K562 (cell line): ENCODE measurements around the gene PRELID2. TPM values are rescaled to one million over a fixed set of nuclear protein-coding genes. Genes with fewer than 3 reads are reported as not detected.
A peak's percentile ranks its signal among the peaks of the same experiment; 100 is the strongest.

Experiments
- ATAC-seq: fragments of 200-7000 bp; cut with Tn5 transposase; 3 replicates; pipeline ENCODE4 v1.9.1; 2020; ENCODE audit warnings: moderate library complexity
- BruUV-seq: library from RNA; stranded (reverse); fragments of 400-500 nt; replicated peaks from 2 replicates; lab custom pipeline; 2021; lab: Mats Ljungman, UMichigan
- CTCF ChIA-PET: fragments of 300-600 bp; formaldehyde crosslinking; extraction: SDS; loops from one replicate; lab custom pipeline; 2021; ENCODE audit warnings: low intra/inter-chr PET ratio; lab: Yijun Ruan, JAX
- POLR2A ChIA-PET: fragments of 300-600, 350-650 bp; sonication (Branson Sonifier 250); formaldehyde crosslinking; extraction: SDS; loops from one replicate; lab custom pipeline; 2021; ENCODE audit warnings: antibody characterized with exemption, inconsistent platforms; lab: Yijun Ruan, JAX
- DNase-seq, 4 experiments: peaks; one replicate each; pipeline versions ENCODE4 v3.0.0 to v3.0.0-alpha.2; 2011 to 2018; ENCODE audit warnings: low spot score in 3 of 4, mixed read lengths in 3 of 4; ENCODE audit errors: extremely low read depth in 1 of 4
- FAIRE-seq: peaks from 2 replicates; lab custom pipeline; 2011; peaks lifted over from hg19 to GRCh38; lab: Jason Lieb, UNC
- H2AFZ ChIP-seq: 2 replicates; pipeline ENCODE4 v1.6.0; 2011; ENCODE audit warnings: low read depth, low read length, control low read depth, inconsistent platforms
- H3K27ac ChIP-seq: fragments of 200-600 bp; 3 replicates; pipeline ENCODE4 v1.8.0; 2011; ENCODE audit warnings: low read depth, mild to moderate bottlenecking, control low read depth, inconsistent platforms, low read length, moderate library complexity, mixed read lengths; ENCODE audit errors: extremely low read depth
- H3K27me3 ChIP-seq, 2 experiments: fragments of 300-600 bp in 1 of 2; 2 replicates in 1 of 2; 3 replicates in 1 of 2; pipeline versions ENCODE4 v1.6.0 to v1.8.0; 2011; ENCODE audit warnings: inconsistent platforms in 2 of 2, low read length in 2 of 2, mild to moderate bottlenecking in 1 of 2, mixed read lengths in 1 of 2, moderate library complexity in 1 of 2; ENCODE audit not compliant: control insufficient read depth in 2 of 2, insufficient read depth in 2 of 2
- H3K36me3 ChIP-seq: fragments of 300-600 bp; 3 replicates; pipeline ENCODE4 v1.8.0; 2011; ENCODE audit warnings: mild to moderate bottlenecking, low read length, inconsistent platforms; ENCODE audit not compliant: control insufficient read depth, insufficient read depth
- H3K4me1 ChIP-seq, 2 experiments: fragments of 200-600 bp in 1 of 2; replicated peaks in 1 of 2; 2 replicates in 1 of 2; 3 replicates in 1 of 2; pipeline versions ENCODE4 v1.5.1 to v1.8.0; 2011; ENCODE audit warnings: inconsistent platforms in 2 of 2, low read length in 2 of 2, mild to moderate bottlenecking in 1 of 2, mixed read lengths in 1 of 2, moderate library complexity in 1 of 2; ENCODE audit not compliant: control insufficient read depth in 2 of 2, insufficient read depth in 2 of 2
- H3K4me2 ChIP-seq: 2 replicates; pipeline ENCODE4 v1.6.1; 2011; ENCODE audit warnings: low read length, control low read depth, inconsistent platforms, mixed read lengths; ENCODE audit not compliant: insufficient read depth
- H3K4me3 ChIP-seq: fragments of 200-600 bp; sonication (generic), shearing (Covaris generic); 2 replicates; pipeline ENCODE4 v1.5.1; 2016; ENCODE audit warnings: control low read depth, inconsistent platforms
- H3K79me2 ChIP-seq: fragments of 200-600 bp; 3 replicates; pipeline ENCODE4 v1.8.0; 2011; ENCODE audit warnings: low read length, inconsistent platforms; ENCODE audit not compliant: control insufficient read depth, insufficient read depth
- H3K9ac ChIP-seq, 2 experiments: 2 replicates each; pipeline versions ENCODE4 v1.6.0 to v1.6.1; 2011; ENCODE audit warnings: low read depth in 2 of 2, low read length in 2 of 2, control low read depth in 1 of 2, inconsistent platforms in 1 of 2, mild to moderate bottlenecking in 1 of 2, mixed read lengths in 1 of 2; ENCODE audit not compliant: insufficient read depth in 1 of 2
- H3K9me1 ChIP-seq: one replicate; pipeline ENCODE4 v1.6.0; 2011; ENCODE audit warnings: inconsistent platforms, mild to moderate bottlenecking, low read length, moderate library complexity; ENCODE audit not compliant: control insufficient read depth, insufficient read depth
- H3K9me3 ChIP-seq: replicated peaks from 2 replicates; pipeline ENCODE4 v1.5.1; 2011; ENCODE audit warnings: low read depth, low read length, inconsistent platforms; ENCODE audit not compliant: control insufficient read depth, insufficient read depth
- H4K20me1 ChIP-seq: replicated peaks from 2 replicates; pipeline ENCODE4 v1.6.1; 2011; ENCODE audit warnings: low read length, inconsistent platforms, mixed read lengths; ENCODE audit not compliant: control insufficient read depth, insufficient read depth
- ARID1B ChIP-seq: fragments of 450-650 bp; IDR thresholded peaks from 2 replicates; pipeline ENCODE4 v1.6.1; 2016; ENCODE audit warnings: antibody characterized with exemption, mild to moderate bottlenecking, inconsistent platforms
- ATF1 ChIP-seq, 2 experiments: fragments of 450-650 bp in 1 of 2; IDR thresholded peaks; 2 replicates each; pipeline ENCODE4 v1.6.1; 2016; ENCODE audit warnings: missing compliant biosample characterization in 1 of 2, missing genetic modification characterization in 1 of 2
- CBFA2T3 ChIP-seq: fragments of 450-650 bp; IDR thresholded peaks from 2 replicates; pipeline ENCODE4 v1.6.1; 2017
- CREM ChIP-seq: IDR thresholded peaks from 2 replicates; pipeline ENCODE4 v1.6.1; 2014; ENCODE audit warnings: antibody characterized with exemption, low read depth
- DACH1 ChIP-seq: fragments of 450-650 bp; IDR thresholded peaks from 2 replicates; pipeline ENCODE4 v1.6.1; 2018; ENCODE audit not compliant: partially characterized antibody
- HNRNPK ChIP-seq: fragments of 200-400 bp; formaldehyde crosslinking; IDR thresholded peaks from one replicate; pipeline ENCODE4 v1.6.1; 2018; ENCODE audit warnings: mild to moderate bottlenecking, low read depth, low read length; ENCODE audit not compliant: poor library complexity, severe bottlenecking
- JUND ChIP-seq, 2 experiments: IDR thresholded peaks; 2 replicates in 1 of 2; 3 replicates in 1 of 2; pipeline ENCODE4 v1.6.1; 2011; ENCODE audit warnings: borderline replicate concordance in 2 of 2, low read depth in 2 of 2, low read length in 2 of 2, improper control_type of control experiment in 1 of 2, missing biosample characterization in 1 of 2, missing genetic modification characterization in 1 of 2, missing genetic modification reagents in 1 of 2
- KDM2B ChIP-seq: fragments of 250-450 bp; sonication (Bioruptor Pico); IDR thresholded peaks from 2 replicates; pipeline ENCODE4 v1.8.0; 2021; ENCODE audit warnings: mild to moderate bottlenecking, moderate library complexity
- MEIS2 ChIP-seq: fragments of 450-650 bp; IDR thresholded peaks from 2 replicates; pipeline ENCODE4 v1.6.1; 2014; ENCODE audit warnings: mild to moderate bottlenecking; ENCODE audit not compliant: partially characterized antibody
- NFYB ChIP-seq: IDR thresholded peaks from 2 replicates; pipeline ENCODE4 v1.6.1; 2011; ENCODE audit warnings: mild to moderate bottlenecking, moderate library complexity; ENCODE audit not compliant: insufficient read length; ENCODE audit errors: extremely low read depth
- RAD21 ChIP-seq, 2 experiments: fragments of 250-450 bp in 1 of 2; fragments of 450-650 bp in 1 of 2; sonication (Bioruptor Pico) in 1 of 2; formaldehyde crosslinking in 1 of 2; IDR thresholded peaks in 1 of 2; conservative IDR thresholded peaks in 1 of 2; 2 replicates each; pipeline versions ENCODE4 v1.4.0 to v1.8.0; 2020 to 2022; ENCODE audit warnings: mild to moderate bottlenecking in 2 of 2, moderate library complexity in 1 of 2
- SMARCA4 ChIP-seq: fragments of 450-650 bp; IDR thresholded peaks from 2 replicates; pipeline ENCODE4 v1.6.1; 2016
- SMARCE1 ChIP-seq: fragments of 450-650 bp; IDR thresholded peaks from 2 replicates; pipeline ENCODE4 v1.7.1; 2016; ENCODE audit warnings: mild to moderate bottlenecking
- TAL1 ChIP-seq: fragments of 450-650 bp; IDR thresholded peaks from 2 replicates; pipeline ENCODE4 v1.6.1; 2016; ENCODE audit warnings: mild to moderate bottlenecking
- TCF3 ChIP-seq: sonication (generic); formaldehyde crosslinking; IDR thresholded peaks from 2 replicates; pipeline ENCODE4 v1.4.0; 2020; ENCODE audit warnings: mild to moderate bottlenecking, missing genetic modification reagents
- TEAD4 ChIP-seq, 2 experiments: sonication (generic) in 1 of 2; formaldehyde crosslinking in 1 of 2; IDR thresholded peaks; 2 replicates each; pipeline versions ENCODE4 v1.6.1 to v1.8.0; 2012 to 2022; ENCODE audit warnings: borderline replicate concordance in 1 of 2, inconsistent platforms in 1 of 2, low read length in 1 of 2, mild to moderate bottlenecking in 1 of 2, missing genetic modification reagents in 1 of 2
- WGBS: fragments of 100-300 bp; shearing (Covaris generic); methylation state at CpG from one replicate; pipeline ENCODE4 v1.1.6; 2016; ENCODE audit warnings: low coverage, mixed read lengths; ENCODE audit not compliant: insufficient coverage; ENCODE audit errors: missing lambda C conversion rate; 5-methylcytosine and 5-hydroxymethylcytosine counted together
- in situ Hi-C: fragments of 300-500 bp; cut with MboI; formaldehyde crosslinking; loops from 4 replicates; pipeline ENCODE4 v1.15.0; 2018; ENCODE audit warnings: inconsistent platforms, mixed read lengths
- intact Hi-C: fragments of 100-400 bp; cut with micrococcal nuclease; formaldehyde crosslinking; loops from 2 replicates; pipeline ENCODE4 v1.14.2; 2022
- polyA plus RNA-seq, 8 experiments: library from polyadenylated mRNA; depleted of rRNA in 4 of 8; stranded (reverse) in 5 of 8; unstranded in 3 of 8; fragments of >200 nt; fragmentation: Nextera tagmentation in 2 of 8; fragmentation: Illumina TruSeq in 1 of 8; extraction: Ambion mirVana in 2 of 8; extraction: Trizol in 1 of 8; gene quantifications; 2 replicates each; pipeline versions ENCODE4 v1.2.1 to v1.2.3, GENCODE V29; 2011 to 2014; ENCODE audit warnings: inconsistent platforms in 1 of 8, missing spikeins in 1 of 8
- total RNA-seq, 7 experiments: library from RNA; depleted of rRNA in 6 of 7; stranded (reverse); fragments of >200 nt in 6 of 7; fragmentation: Illumina TruSeq in 2 of 7; extraction: Trizol in 2 of 7; gene quantifications; 2 replicates each; pipeline versions ENCODE4 v1.2.1 to v1.2.3, GENCODE V29; 2011 to 2021; ENCODE audit warnings: low replicate concordance in 1 of 7
- TF ChIP-seq, protein P1 (sequence below), 2 experiments: fragments of 450-650 bp in 1 of 2; sonication (generic) in 1 of 2; formaldehyde crosslinking; conservative IDR thresholded peaks; 2 replicates each; pipeline versions ENCODE4 v1.4.0 to v1.8.1; 2020 to 2022; ENCODE audit warnings: mild to moderate bottlenecking in 1 of 2, missing genetic modification reagents in 1 of 2

PRELID2 gene
- total and polyA plus RNA-seq, 9 of the 15 experiments (the other 6 are each of a cell fraction or from before 2014, with no cell fraction given) = 6.4 to 68.2 (median 28.8) TPM

DNA sequence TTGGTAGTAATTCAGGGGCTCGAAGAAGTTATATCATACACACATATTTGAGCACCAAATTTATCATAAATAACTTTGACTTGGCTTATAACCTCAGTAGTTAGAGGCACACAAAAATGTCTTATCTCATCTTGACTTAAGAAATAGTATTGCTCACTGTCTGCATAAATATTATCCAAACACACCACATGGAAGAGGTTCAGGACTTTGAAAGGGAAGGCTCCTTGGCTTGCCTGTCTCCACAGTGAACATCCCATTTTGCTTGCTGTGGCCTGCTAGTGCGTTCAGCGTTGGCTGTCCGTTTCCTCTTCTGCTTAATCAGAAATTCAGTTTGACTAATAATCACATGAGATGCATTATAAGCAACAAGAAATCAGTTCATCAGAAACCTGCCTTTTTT is 23.8 kb upstream of the PRELID2 start:
- POLR2A ChIA-PET = no interaction called here
- peak; percentile 74 for FAIRE-seq
- 0 out of 3 replicates have a peak, but pooled peaks have one; percentile 4 for ATAC-seq
- Histone ChIP-seq H2AFZ (peak overlapping the region; percentile 76), H3K9me1 (no peaks in the 10 kb centered on the region), H3K9ac (no peak overlapping the region), H4K20me1 (no peaks in the 10 kb centered on the region), H3K36me3 (no peaks in the 10 kb centered on the region), H3K9me3 (no peaks in the 10 kb centered on the region), H3K79me2 (no peaks in the 10 kb centered on the region), H3K27me3 (no peaks in the 10 kb centered on the region), H3K27ac (peak overlapping the region; percentile 22; the same call in 1 of the 3 replicates), H3K4me3 (no peak overlapping the region), H3K4me1 (peaks cover 19 to 41% of the 10 kb centered on the region in 2 experiments), H3K4me2 (peak overlapping the region; percentile 10)
- intact Hi-C loops (no loop called here), in situ Hi-C loops (no loop called here)
- CTCF ChIA-PET = no interaction called here
- no TSS peak for BruUV-seq
- DNase-seq = peak in 3 of 4 experiments; percentile 17 to 39 (median 22)
- WGBS = 20% methylated on average over 4 of the region's 4 CpGs
- peak; percentile 23; the same call in 1 of the 2 replicates for TF ChIP-seq SMARCE1
- TF ChIP-seq SMARCA4 = 0 out of 2 replicates have a peak, but pooled peaks have one; percentile 17
- no peak for TF ChIP-seq CREM
- peak; percentile 50; the same call in 1 of the 2 replicates for TF ChIP-seq ARID1B
- TF ChIP-seq TEAD4 (IDR thresholded peaks at IDR 0.05; ENCODE audit: low read length) = peak; percentile 59; the same call in 1 of the 2 replicates
- no peak for TF ChIP-seq TEAD4 (CRISPR knock-in tag; IDR thresholded peaks at IDR 0.05; ENCODE audit: borderline replicate concordance)
- no peak for TF ChIP-seq RAD21 (CRISPR knock-in tag; conservative IDR thresholded peaks at IDR 0.05 in 1 of 2, IDR thresholded peaks at IDR 0.05 in 1 of 2)
- no peak for TF ChIP-seq ATF1 (CRISPR knock-in tag; IDR thresholded peaks at IDR 0.05)
- no peak for TF ChIP-seq ATF1 (tag; IDR thresholded peaks at IDR 0.05)
- TF ChIP-seq TCF3 (CRISPR knock-in tag) = peak; percentile 47
- TF ChIP-seq DACH1 = peak; percentile 50
- no peak; the same call in 1 of the 2 replicates for TF ChIP-seq TAL1
- TF ChIP-seq NFYB = no peak
- TF ChIP-seq KDM2B (CRISPR knock-in tag) = no peak
- TF ChIP-seq HNRNPK = no peak
- TF ChIP-seq, protein P1, sequence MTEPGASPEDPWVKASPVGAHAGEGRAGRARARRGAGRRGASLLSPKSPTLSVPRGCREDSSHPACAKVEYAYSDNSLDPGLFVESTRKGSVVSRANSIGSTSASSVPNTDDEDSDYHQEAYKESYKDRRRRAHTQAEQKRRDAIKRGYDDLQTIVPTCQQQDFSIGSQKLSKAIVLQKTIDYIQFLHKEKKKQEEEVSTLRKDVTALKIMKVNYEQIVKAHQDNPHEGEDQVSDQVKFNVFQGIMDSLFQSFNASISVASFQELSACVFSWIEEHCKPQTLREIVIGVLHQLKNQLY (CRISPR knock-in tag; conservative IDR thresholded peaks at IDR 0.05) = no peak
- peak; percentile 52 for TF ChIP-seq MEIS2
- TF ChIP-seq JUND (IDR thresholded peaks at IDR 0.05; ENCODE audit: borderline replicate concordance, low read depth, low read length) = no peak
- 0 out of 3 replicates have a peak, but pooled peaks have one; percentile 5 for TF ChIP-seq JUND (tag; IDR thresholded peaks at IDR 0.05; ENCODE audit: borderline replicate concordance, low read depth, low read length)
- peak; percentile 34 for TF ChIP-seq CBFA2T3
